GM18951 (cell line): ENCODE results near the gene ADAMTS16.

Experiments
- POLR2A ChIP-seq: IDR thresholded peaks from 4 replicates; pipeline ENCODE4 v1.6.1; 2011; ENCODE audit warnings: mild to moderate bottlenecking; ENCODE audit not compliant: insufficient read length, insufficient read depth; ENCODE audit errors: extremely low read depth
- in situ Hi-C: fragments of 300-500 bp; cut with MboI; formaldehyde crosslinking; loops from one replicate; pipeline ENCODE4 v1.12.0; 2022; ENCODE audit warnings: low sequenced_read_pairs, mixed read lengths, inconsistent platforms; ENCODE audit not compliant: unreplicated experiment

Gene ADAMTS16

GRCh38 chr5:5139777-5140478 lies at the start of gene ADAMTS16:
ADAMTS16 (plus strand) TSS chr5:5140330; CDS start chr5:5140468, 138 bp downstream.
- no peak for TF ChIP-seq POLR2A
- in situ Hi-C loops, result loop anchor here (10.0 kb wide), 1 partner anchor 275 kb away; no protein-coding TSS in a partner anchor

- no peak for TF ChIP-seq POLR2A
- in situ Hi-C loops, result no loop called here
These were observed 48.0 kb upstream of the ADAMTS16 start for GRCh38 chr5:5092149-5092548.

DNA sequence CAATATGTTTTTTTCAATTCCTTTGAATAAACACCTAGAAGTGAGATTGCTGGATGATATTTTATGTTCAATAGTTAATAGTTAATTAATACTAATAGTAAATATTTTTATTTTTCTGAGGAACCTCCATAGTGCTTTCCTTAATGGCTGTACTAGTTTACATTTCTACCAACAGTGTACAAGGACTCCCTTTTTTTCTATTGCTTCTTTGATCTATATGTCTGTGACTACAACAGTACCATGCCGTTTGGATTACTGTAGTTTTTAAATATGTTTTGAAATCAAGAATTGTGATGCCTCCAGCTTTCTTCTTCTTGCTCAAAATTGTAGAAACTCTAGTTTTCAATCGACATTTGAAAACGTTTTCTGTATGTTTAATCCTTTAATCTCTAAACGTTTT lies 39.5 kb upstream of the ADAMTS16 start:
- in situ Hi-C loops, result no loop called here
- no peak for TF ChIP-seq POLR2A

- in situ Hi-C loops, result no loop called here
- TF ChIP-seq POLR2A, result no peak
These were observed 38.5 kb upstream of the ADAMTS16 start for GRCh38 chr5:5101676-5102075.

GRCh38 chr5:5103245-5103644 lies 36.9 kb upstream of the ADAMTS16 start:
- in situ Hi-C loops, result no loop called here
- no peak for TF ChIP-seq POLR2A

GRCh38 chr5:5104550-5104949 lies 35.6 kb upstream of the ADAMTS16 start:
- in situ Hi-C loops, result no loop called here

DNA sequence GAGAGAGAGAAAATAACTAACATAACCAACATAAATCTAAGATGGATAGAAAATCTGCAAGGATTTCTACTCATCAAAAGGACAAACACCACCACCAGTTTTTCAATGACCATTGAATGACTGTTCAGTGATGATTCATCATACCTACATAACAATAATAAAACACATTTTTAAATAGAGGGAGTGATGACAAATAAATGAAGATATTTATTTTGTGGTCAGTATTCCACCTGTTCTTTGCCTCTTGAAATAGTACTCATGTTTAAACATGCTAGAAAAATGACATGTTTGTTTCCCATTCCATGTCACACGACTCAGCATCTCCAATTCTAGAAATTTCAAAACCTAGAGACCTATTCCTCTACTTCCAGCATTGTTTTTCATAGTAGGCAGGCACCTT lies 34.6 kb upstream of the ADAMTS16 start:
- no peak for TF ChIP-seq POLR2A
- in situ Hi-C loops, result no loop called here

More at GRCh38 chr5:5104550-5104949, 35.6 kb upstream of the ADAMTS16 start:
- no peak for TF ChIP-seq POLR2A

- no peak for TF ChIP-seq POLR2A
- in situ Hi-C loops, result no loop called here
These were observed 23.2 kb upstream of the ADAMTS16 start for GRCh38 chr5:5116956-5117355.

DNA sequence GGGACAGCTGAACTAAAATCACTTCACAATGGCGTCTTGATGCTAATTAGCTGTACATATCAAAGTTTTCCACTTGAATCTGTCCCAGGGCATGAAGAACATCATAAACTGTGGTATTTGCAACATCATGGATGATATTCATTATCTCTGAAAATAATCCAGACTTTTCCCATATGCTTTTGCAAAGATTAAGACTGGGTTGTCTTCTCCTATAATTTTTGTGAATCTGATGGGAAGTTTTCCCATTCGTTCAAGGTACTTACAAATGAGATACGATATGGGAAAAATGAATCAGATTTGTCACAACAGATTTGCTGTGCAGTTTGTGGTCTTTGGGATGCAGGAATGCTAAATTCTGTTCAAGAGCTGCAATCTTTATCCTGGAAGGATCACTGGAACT lies 17.4 kb upstream of the ADAMTS16 start:
- in situ Hi-C loops, result no loop called here
- no peak for TF ChIP-seq POLR2A

- in situ Hi-C loops, result no loop called here
- no peak for TF ChIP-seq POLR2A
These were observed 15.9 kb upstream of the ADAMTS16 start for GRCh38 chr5:5124231-5124630.

DNA sequence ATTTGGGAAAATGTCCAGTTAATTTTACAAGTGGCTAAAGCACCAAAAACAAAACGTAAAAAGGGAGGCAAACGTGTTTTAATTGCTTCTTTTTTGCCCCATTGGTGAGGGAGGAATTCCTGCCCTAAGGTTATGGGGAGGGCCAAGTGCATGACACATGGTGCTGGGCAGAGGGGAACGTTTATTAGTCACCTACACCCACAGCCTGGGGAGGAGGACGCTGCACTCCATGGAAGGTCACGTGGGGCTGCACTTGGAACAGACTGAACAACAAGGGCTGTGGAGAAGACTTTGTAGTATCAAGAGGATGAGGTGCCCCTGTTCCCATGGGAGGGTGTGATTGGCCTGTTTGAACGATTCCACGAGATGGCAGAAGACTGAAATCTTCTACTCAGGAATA lies 13.7 kb upstream of the ADAMTS16 start:
- TF ChIP-seq POLR2A, result no peak
- in situ Hi-C loops, result no loop called here

DNA sequence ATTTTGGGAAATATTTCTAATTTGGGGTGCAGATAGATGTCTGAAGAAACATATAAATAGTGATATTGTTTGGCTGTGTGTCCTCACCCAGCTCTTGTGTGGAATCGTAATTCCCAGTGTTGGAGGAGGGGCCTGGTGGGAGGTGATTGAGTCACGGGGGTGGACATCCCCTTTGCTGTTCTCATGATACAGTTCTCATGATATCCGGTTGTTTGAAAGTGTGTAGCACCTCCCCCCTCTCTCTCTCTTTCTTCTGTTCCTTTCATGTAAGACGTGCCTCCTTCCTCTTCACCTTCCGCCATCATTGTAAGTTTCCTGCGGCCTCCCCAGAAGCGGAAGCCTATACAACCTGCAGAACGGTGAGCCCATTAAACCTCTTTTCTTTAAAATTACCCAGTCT lies 11.4 kb upstream of the ADAMTS16 start:
- TF ChIP-seq POLR2A, result no peak
- in situ Hi-C loops, result no loop called here

GRCh38 chr5:5132234-5132633 lies 7.9 kb upstream of the ADAMTS16 start:
- in situ Hi-C loops, result no loop called here
- TF ChIP-seq POLR2A, result no peak

DNA sequence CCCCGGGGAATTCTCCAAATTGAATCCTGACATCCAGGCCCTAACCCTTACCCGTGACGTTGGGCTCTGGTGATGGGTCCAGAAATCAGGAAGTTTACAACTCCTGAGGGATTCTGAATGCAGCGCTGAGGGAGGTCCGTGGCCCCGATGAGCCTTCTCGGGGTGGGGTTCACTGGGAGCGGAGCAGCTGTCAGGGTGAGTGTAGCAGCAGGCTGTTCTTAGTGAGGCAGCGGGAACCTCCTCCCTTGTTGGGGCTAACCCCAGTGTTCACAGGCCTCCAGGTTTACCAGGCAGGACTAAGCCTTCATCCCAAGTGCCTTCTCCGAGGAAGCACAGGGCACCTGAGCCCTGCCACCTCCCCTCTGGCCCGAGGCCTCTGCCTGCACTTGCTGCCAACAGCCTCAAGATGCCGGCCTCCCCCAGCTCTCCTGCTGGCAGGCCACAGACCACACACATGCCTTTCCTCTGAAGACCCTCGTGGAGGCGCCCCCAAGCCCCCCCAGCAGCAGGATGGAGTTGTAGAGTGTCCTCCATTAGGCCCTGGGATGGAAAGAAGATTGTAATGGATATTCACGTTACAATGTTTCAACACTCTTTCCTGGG lies 7.3 kb upstream of the ADAMTS16 start:
- in situ Hi-C loops, result no loop called here
- TF ChIP-seq POLR2A, result no peak
